Measurements from ENCODE around the gene FBXL20.

The FBXL20 gene

GRCh38 chr17:39225959-39226683 is 175.3 kb downstream of the FBXL20 start:
- DNase-seq (ENCODE audit: low read depth): peak; percentile 39

GRCh38 chr17:39225308-39225958 is 176.0 kb downstream of the FBXL20 start, which contains the start of gene STAC2:
TSS of gene STAC2 (minus strand) at chr17:39225945. CDS start at chr17:39225502, 443 bp downstream.
- DNase-seq (ENCODE audit: low read depth): no peak

- no peak for DNase-seq (ENCODE audit: low read depth)
These were observed 176.6 kb downstream of the FBXL20 start for GRCh38 chr17:39224778-39225307.

GRCh38 chr17:39223907-39224777 is 177.3 kb downstream of the FBXL20 start:
- no peak for DNase-seq (ENCODE audit: low read depth)

DNA sequence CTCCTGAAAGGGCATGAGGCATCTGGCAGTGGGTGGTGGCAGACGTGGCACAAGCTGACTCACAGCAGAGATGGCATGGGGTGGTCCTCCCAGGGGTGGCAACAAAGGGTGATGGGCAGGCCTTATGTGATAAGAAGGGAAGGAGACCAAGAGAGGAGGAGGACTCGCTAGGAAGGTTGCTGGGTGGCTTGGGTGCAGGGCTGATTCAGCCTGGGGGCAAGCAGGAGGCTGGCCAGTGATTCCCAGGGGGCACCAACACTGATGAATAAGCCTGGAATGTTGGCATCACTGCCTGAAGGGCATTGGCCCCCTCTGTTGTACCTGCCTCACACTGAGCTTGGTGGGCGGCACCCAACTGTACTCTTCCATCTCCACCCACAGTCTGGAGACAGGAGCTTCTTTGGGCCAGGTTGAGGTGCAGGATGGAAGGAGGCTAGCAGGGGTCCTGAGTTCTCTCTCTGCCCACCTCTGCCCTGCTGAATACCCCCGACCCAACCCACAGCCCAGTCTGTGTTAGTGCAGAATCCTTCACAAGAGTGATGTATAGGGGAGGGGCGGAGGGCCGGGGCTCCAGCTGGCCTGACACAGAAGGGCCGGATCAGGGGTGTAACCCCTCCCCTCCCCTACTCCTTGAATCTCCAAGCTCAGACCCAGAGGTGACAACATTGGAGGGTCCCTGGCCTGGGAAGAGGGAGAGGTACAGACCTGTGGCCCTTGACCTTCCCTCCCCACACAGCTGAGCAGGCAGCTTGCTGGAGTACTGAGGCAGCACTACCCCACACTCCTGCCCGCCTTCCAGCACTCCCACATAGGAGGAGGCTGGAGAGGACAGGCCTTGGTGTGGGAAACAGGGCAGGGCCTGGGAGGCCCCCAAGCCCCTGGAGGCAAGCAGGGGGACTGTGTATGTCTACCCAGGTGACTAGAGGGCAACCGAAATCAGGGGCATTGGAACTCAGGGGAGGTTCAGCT is 178.3 kb downstream of the FBXL20 start:
- no peak for DNase-seq (ENCODE audit: low read depth)

GRCh38 chr17:39222151-39222550 is 179.3 kb downstream of the FBXL20 start:
- DNase-seq (ENCODE audit: low read depth): no peak

DNA sequence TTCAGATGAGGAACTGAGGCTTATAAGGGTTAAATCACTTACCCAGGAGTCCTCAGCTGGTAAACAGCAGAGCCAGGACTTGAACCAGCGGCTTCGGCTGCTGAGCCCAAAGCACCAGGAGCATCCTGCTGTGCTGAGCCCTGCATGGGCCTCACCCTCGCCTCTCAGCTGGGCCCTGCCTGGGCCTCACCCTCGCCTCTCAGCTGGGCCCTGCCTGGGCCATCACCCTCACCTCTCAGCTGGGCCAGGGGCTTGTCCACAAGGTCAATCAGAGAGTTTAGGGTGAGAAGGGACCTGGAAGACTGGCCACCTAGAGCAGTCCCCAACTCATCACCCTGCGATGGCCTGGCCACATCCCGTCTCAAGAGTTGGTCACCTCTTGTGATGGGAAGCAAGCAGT is 179.9 kb downstream of the FBXL20 start:
- DNase-seq (ENCODE audit: low read depth): no peak

- no peak for DNase-seq (ENCODE audit: low read depth)
These were observed 181.7 kb downstream of the FBXL20 start for GRCh38 chr17:39219647-39220154.

DNA sequence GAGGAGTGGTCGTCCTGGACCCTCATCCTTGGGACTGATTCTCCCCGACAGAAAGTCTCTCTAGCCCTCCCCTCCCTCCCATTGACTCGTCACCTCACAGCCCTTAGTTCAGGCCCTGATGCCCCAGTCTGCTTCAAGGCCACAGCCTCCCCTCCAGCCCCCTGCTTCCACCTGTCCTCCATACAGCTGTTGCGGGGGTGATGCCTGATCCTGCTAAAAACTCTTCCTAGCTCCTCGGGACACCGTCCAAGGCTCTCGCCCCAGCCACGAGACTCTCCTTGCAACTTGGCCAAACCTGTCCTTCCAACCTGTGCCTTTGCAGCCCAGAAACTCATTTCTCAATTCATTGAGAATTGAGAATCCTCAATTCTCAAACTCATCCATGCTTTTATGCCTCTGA is 182.5 kb downstream of the FBXL20 start:
- DNase-seq (ENCODE audit: low read depth): no peak

- DNase-seq (ENCODE audit: low read depth): no peak
These were observed 183.6 kb downstream of the FBXL20 start for GRCh38 chr17:39217734-39218369.

DNA sequence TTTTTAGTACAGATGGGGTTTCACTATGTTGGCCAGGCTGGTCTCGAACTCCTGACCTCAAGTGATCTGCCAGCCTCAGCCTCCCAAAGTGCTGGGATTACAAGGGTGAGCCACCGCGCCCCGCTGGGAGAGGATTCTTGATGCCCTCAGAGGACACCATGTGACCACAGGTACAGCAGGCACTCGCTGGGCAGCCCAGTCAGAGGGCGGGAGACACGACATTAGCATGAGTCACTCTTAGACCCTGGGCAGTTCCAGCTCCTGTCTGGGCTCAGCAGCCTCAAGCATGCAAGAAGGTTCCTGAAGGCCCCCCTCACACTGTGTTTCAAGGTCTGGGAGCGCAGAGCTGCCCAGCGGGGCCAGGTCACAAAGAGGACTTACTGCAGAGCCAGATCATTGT is 187.6 kb downstream of the FBXL20 start:
- no peak for DNase-seq (ENCODE audit: low read depth)

- DNase-seq (ENCODE audit: low read depth): no peak
These were observed 188.5 kb downstream of the FBXL20 start for GRCh38 chr17:39212841-39213480.

DNA sequence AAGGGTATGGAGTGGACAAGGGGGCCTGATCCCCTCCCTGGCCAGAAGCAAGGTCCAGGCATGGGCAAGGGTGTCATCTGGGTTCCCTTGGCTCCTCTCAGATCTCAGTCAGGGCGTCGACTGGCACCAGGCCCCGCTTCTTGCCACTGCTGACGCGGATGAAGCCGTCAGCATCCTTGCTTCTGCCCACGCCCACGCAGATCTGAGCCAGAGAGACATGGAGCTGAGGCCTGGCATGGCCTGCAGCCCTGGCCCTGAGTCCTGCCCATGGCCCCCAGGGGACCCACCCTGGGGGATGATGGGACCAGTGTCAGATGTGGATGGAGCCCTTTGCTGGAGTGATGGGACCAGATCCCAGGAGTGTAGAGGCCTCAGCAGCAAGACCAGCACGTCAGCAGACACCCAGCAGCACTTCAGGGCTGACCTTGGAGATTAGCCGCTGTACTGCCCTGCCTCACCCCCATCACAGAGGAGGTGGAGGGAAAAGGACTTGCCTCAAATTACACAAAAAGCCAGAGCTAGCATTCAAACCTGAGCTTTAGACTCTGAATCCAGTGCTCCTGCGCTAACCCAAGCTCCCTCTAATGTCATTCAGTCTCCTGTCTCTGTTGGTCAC is 189.1 kb downstream of the FBXL20 start:
- DNase-seq (ENCODE audit: low read depth): no peak

DNA sequence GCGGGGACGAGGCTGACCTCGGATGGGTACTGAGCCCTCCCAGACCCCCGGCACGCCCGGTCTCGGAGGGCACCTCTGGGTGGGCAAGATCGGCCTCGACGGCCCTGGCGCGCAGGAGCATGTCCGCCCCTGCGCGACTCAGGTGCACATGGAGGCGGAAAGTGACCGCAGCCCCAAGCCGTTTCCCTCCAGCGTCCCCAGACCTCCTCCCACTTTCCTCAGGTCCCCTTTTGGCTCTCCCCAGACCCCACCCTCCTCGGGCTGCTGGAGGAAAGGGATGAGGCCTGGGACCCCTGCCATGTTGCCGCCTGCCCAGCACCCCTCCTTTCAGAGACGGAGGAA is 191.4 kb downstream of the FBXL20 start:
- DNase-seq (ENCODE audit: low read depth): no peak

- peak; percentile 53 for DNase-seq (ENCODE audit: low read depth)
These were observed 191.9 kb downstream of the FBXL20 start for GRCh38 chr17:39209317-39210092.

DNA sequence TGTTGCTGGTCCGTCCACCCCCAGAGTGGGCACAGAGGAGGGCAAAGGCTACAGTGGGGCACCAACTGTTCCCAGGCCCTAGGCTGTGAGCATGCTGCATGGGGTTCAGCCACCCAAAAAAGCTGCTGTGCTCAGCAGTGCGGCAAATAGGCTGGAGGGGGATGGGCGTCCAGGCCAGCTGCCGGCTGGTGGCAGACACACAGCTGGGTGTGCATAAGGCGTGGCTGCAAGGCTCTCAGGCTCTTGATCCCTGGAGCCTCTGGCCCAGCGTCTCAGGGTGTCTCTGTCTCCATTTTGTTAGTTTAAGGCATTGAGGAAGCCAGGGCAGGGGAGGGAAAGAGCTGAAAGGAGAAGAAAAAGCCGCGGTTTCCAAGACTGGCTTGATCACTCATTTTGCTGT is 192.5 kb downstream of the FBXL20 start:
- no peak for DNase-seq (ENCODE audit: low read depth)

- DNase-seq (ENCODE audit: low read depth): no peak
These were observed 193.3 kb downstream of the FBXL20 start for GRCh38 chr17:39208136-39208535.

DNA sequence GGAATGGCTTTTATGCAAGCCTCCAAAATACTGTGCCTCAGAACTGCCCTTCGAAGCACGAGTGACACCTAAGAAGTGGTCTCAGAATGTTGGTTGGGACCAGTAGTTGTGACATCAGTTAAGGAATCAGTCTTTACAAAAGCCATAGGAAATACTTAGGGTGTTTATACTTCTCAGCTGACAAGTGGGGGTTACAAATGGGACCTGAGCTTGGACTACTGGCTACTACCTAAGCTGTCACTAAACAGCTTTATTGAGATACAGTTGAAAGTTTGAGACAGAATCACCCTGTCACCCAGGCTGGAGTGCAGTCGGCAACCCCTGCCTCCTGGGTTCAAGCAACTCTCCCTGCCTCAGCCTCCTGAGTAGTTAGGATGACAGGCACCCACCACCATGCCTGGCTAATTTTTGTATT is 196.3 kb downstream of the FBXL20 start:
- no peak for DNase-seq (ENCODE audit: low read depth)

- no peak for DNase-seq (ENCODE audit: low read depth)
These were observed 197.2 kb downstream of the FBXL20 start for GRCh38 chr17:39204245-39204644.
